ENCODE measurements around the gene FRMPD1.

DNA sequence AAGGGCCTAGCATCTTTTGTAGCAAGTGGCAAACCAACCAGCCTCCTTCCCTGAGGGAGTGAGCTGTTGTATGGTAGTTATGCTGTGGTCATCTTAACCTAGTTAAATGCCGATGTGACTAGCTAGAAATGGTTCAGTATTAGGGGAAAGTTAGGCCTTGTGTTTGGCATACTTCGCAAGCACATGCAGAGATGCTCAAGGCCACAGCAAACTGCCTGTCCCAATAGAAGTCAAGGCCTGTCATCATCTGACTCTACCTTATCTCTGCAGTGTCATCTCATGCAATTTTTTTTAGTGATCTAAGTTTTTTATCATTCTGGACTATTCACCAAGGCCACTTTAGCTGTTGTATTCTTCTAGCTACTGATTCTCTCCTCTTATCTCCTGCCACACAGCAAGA lies 139.3 kb downstream of the FRMPD1 start:
- TF ChIP-seq POLR2A (IDR thresholded peaks at IDR 0.05; ENCODE audit: low read length) (no peak), GATA1 (IDR thresholded peaks at IDR 0.05; ENCODE audit: low read depth, low read length) (no peak)

Data from erythroblast (primary cell).